ENCODE measurements around the gene GLP1R.

GLP1R gene

GRCh38 chr6:39085129-39085797 is 36.7 kb downstream of the GLP1R start:
- in situ Hi-C loops (cut with MboI; ENCODE audit: low sequenced_read_pairs), result no loop called here

GRCh38 chr6:39086294-39086693 is 37.7 kb downstream of the GLP1R start:
- in situ Hi-C loops (cut with MboI; ENCODE audit: low sequenced_read_pairs), result no loop called here

- in situ Hi-C loops (cut with MboI; ENCODE audit: low sequenced_read_pairs), result no loop called here
Observed at GRCh38 chr6:39086711-39087110, 38.1 kb downstream of the GLP1R start.

- in situ Hi-C loops (cut with MboI; ENCODE audit: low sequenced_read_pairs), result no loop called here
Observed at GRCh38 chr6:39087197-39087596, 38.6 kb downstream of the GLP1R start.

- in situ Hi-C loops (cut with MboI; ENCODE audit: low sequenced_read_pairs), result no loop called here
Observed at GRCh38 chr6:39088331-39088730, 39.8 kb downstream of the GLP1R start.

GRCh38 chr6:39090036-39090435 is 41.5 kb downstream of the GLP1R start:
- in situ Hi-C loops (cut with MboI; ENCODE audit: low sequenced_read_pairs), result no loop called here

GRCh38 chr6:39091220-39091619 is 42.6 kb downstream of the GLP1R start:
- in situ Hi-C loops (cut with MboI; ENCODE audit: low sequenced_read_pairs), result no loop called here

GRCh38 chr6:39092124-39092523 is 43.5 kb downstream of the GLP1R start:
- in situ Hi-C loops (cut with MboI; ENCODE audit: low sequenced_read_pairs), result no loop called here

- in situ Hi-C loops (cut with MboI; ENCODE audit: low sequenced_read_pairs), result no loop called here
Observed at GRCh38 chr6:39093149-39093708, 44.6 kb downstream of the GLP1R start.

GRCh38 chr6:39095578-39095977 is 47.0 kb downstream of the GLP1R start:
- in situ Hi-C loops (cut with MboI; ENCODE audit: low sequenced_read_pairs), result no loop called here

GRCh38 chr6:39100358-39100757 is 51.8 kb downstream of the GLP1R start:
- in situ Hi-C loops (cut with MboI; ENCODE audit: low sequenced_read_pairs), result no loop called here

- in situ Hi-C loops (cut with MboI; ENCODE audit: low sequenced_read_pairs), result no loop called here
Observed at GRCh38 chr6:39102071-39102820, 53.7 kb downstream of the GLP1R start.

- in situ Hi-C loops (cut with MboI; ENCODE audit: low sequenced_read_pairs), result no loop called here
Observed at GRCh38 chr6:39102821-39103136, 54.2 kb downstream of the GLP1R start.

GRCh38 chr6:39104528-39104927 is 55.9 kb downstream of the GLP1R start:
- in situ Hi-C loops (cut with MboI; ENCODE audit: low sequenced_read_pairs), result no loop called here

- in situ Hi-C loops (cut with MboI; ENCODE audit: low sequenced_read_pairs), result no loop called here
Observed at GRCh38 chr6:39107034-39107433, 58.5 kb downstream of the GLP1R start.

- in situ Hi-C loops (cut with MboI; ENCODE audit: low sequenced_read_pairs), result no loop called here
Observed at GRCh38 chr6:39107641-39108040, 59.1 kb downstream of the GLP1R start.

- in situ Hi-C loops (cut with MboI; ENCODE audit: low sequenced_read_pairs), result no loop called here
Observed at GRCh38 chr6:39108041-39108839, 59.7 kb downstream of the GLP1R start.

- in situ Hi-C loops (cut with MboI; ENCODE audit: low sequenced_read_pairs), result no loop called here
Observed at GRCh38 chr6:39111280-39111679, 62.7 kb downstream of the GLP1R start.

- in situ Hi-C loops (cut with MboI; ENCODE audit: low sequenced_read_pairs), result no loop called here
Observed at GRCh38 chr6:39113788-39114187, 65.2 kb downstream of the GLP1R start.

GRCh38 chr6:39114388-39114703 is 65.8 kb downstream of the GLP1R start:
- in situ Hi-C loops (cut with MboI; ENCODE audit: low sequenced_read_pairs), result no loop called here

- in situ Hi-C loops (cut with MboI; ENCODE audit: low sequenced_read_pairs), result no loop called here
Observed at GRCh38 chr6:39114704-39115599, 66.4 kb downstream of the GLP1R start, which contains the start of gene SAYSD1. Gene SAYSD1, minus strand, starts transcription at chr6:39115186. Its CDS starts 97 bp downstream, at chr6:39115089.
